ENCODE data around the gene PIAS1.

PIAS1 gene

GRCh38 chr15:68176601-68177000 lies 122.5 kb downstream of the PIAS1 start:
- DNase-seq (ENCODE audit: low read depth in 1 of 2, low spot score in 1 of 2): no peak

- DNase-seq (ENCODE audit: low read depth in 1 of 2, low spot score in 1 of 2): no peak
Observed at GRCh38 chr15:68177742-68178141, 123.6 kb downstream of the PIAS1 start.

GRCh38 chr15:68183616-68184315 lies 129.7 kb downstream of the PIAS1 start:
- DNase-seq (ENCODE audit: low read depth in 1 of 2, low spot score in 1 of 2): no peak

GRCh38 chr15:68184616-68185480 lies 130.7 kb downstream of the PIAS1 start:
- no peak for DNase-seq (ENCODE audit: low read depth in 1 of 2, low spot score in 1 of 2)

- DNase-seq (ENCODE audit: low read depth in 1 of 2, low spot score in 1 of 2): no peak
Observed at GRCh38 chr15:68186671-68187397, 132.7 kb downstream of the PIAS1 start.

GRCh38 chr15:68187559-68187958 lies 133.4 kb downstream of the PIAS1 start:
- DNase-seq (ENCODE audit: low read depth in 1 of 2, low spot score in 1 of 2): no peak

- no peak for DNase-seq (ENCODE audit: low read depth in 1 of 2, low spot score in 1 of 2)
Observed at GRCh38 chr15:68188647-68189046, 134.5 kb downstream of the PIAS1 start.

- DNase-seq (ENCODE audit: low read depth in 1 of 2, low spot score in 1 of 2): no peak
Observed at GRCh38 chr15:68190048-68190447, 135.9 kb downstream of the PIAS1 start.

GRCh38 chr15:68191555-68191954 lies 137.4 kb downstream of the PIAS1 start:
- no peak for DNase-seq (ENCODE audit: low read depth in 1 of 2, low spot score in 1 of 2)

GRCh38 chr15:68192117-68192516 lies 138.0 kb downstream of the PIAS1 start:
- no peak for DNase-seq (ENCODE audit: low read depth in 1 of 2, low spot score in 1 of 2)

GRCh38 chr15:68192804-68193486 lies 138.8 kb downstream of the PIAS1 start:
- no peak for DNase-seq (ENCODE audit: low read depth in 1 of 2, low spot score in 1 of 2)

GRCh38 chr15:68195336-68196112 lies 141.4 kb downstream of the PIAS1 start:
- DNase-seq (ENCODE audit: low read depth in 1 of 2, low spot score in 1 of 2): no peak

- no peak for DNase-seq (ENCODE audit: low read depth in 1 of 2, low spot score in 1 of 2)
Observed at GRCh38 chr15:68196445-68197169, 142.5 kb downstream of the PIAS1 start.

- no peak for DNase-seq (ENCODE audit: low read depth in 1 of 2, low spot score in 1 of 2)
Observed at GRCh38 chr15:68197170-68197492, 143.0 kb downstream of the PIAS1 start.

GRCh38 chr15:68197661-68198437 lies 143.7 kb downstream of the PIAS1 start:
- DNase-seq (ENCODE audit: low read depth in 1 of 2, low spot score in 1 of 2): no peak

- DNase-seq (ENCODE audit: low read depth in 1 of 2, low spot score in 1 of 2): no peak
Observed at GRCh38 chr15:68199340-68199739, 145.2 kb downstream of the PIAS1 start.

GRCh38 chr15:68200016-68200861 lies 146.1 kb downstream of the PIAS1 start:
- no peak for DNase-seq (ENCODE audit: low read depth in 1 of 2, low spot score in 1 of 2)

- no peak for DNase-seq (ENCODE audit: low read depth in 1 of 2, low spot score in 1 of 2)
Observed at GRCh38 chr15:68201153-68201878, 147.2 kb downstream of the PIAS1 start.
